DOHH2 (cell line): Measurements from ENCODE around the gene FAM111A.

ENCODE experiments used
- H3F3A ChIP-seq: fragments of 200-600 bp; sonication (generic), shearing (Covaris generic); 2 replicates; pipeline ENCODE4 v1.6.0; 2016; ENCODE audit warnings: antibody characterized with exemption, mild to moderate bottlenecking; ENCODE audit not compliant: control insufficient read depth, insufficient read depth
- H3K27ac ChIP-seq: fragments of 200-600 bp; sonication (generic); 2 replicates; pipeline ENCODE4 v1.5.1; 2014; ENCODE audit warnings: low read depth, mild to moderate bottlenecking, low read length, moderate library complexity
- H3K27me3 ChIP-seq: fragments of 200-600 bp; sonication (generic); 2 replicates; pipeline ENCODE4 v1.6.1; 2014; ENCODE audit warnings: mild to moderate bottlenecking, low read length, mixed read lengths; ENCODE audit not compliant: control insufficient read depth
- H3K36me3 ChIP-seq: fragments of 200-600 bp; sonication (generic); 2 replicates; pipeline ENCODE4 v1.6.1; 2014; ENCODE audit warnings: mild to moderate bottlenecking, low read length, moderate library complexity, mixed read lengths; ENCODE audit not compliant: control insufficient read depth
- H3K4me1 ChIP-seq: fragments of 200-600 bp; sonication (generic); 2 replicates; pipeline ENCODE4 v1.6.1; 2014; ENCODE audit warnings: mild to moderate bottlenecking, low read length, mixed read lengths; ENCODE audit not compliant: control insufficient read depth
- H3K4me2 ChIP-seq: fragments of 200-600 bp; sonication (generic); 2 replicates; pipeline ENCODE4 v1.6.0; 2014; ENCODE audit warnings: mild to moderate bottlenecking, low read length, moderate library complexity
- H3K4me3 ChIP-seq: fragments of 200-600 bp; sonication (generic); 2 replicates; pipeline ENCODE4 v1.5.1; 2014; ENCODE audit warnings: mild to moderate bottlenecking, low read length, mixed read lengths
- H3K79me2 ChIP-seq: fragments of 200-600 bp; sonication (generic); 2 replicates; pipeline ENCODE4 v1.6.1; 2014; ENCODE audit warnings: mild to moderate bottlenecking, low read length, mixed read lengths; ENCODE audit not compliant: control insufficient read depth
- H3K9me2 ChIP-seq: fragments of 200-600 bp; sonication (generic); replicated peaks from 2 replicates; pipeline ENCODE4 v1.6.1; 2014; ENCODE audit warnings: mild to moderate bottlenecking, low read length, mixed read lengths; ENCODE audit not compliant: control insufficient read depth
- H3K9me3 ChIP-seq: fragments of 200-600 bp; sonication (generic); 2 replicates; pipeline ENCODE4 v1.6.1; 2014; ENCODE audit warnings: antibody characterized with exemption, low read length, mixed read lengths; ENCODE audit not compliant: control insufficient read depth, insufficient read depth
- H4K20me1 ChIP-seq: fragments of 200-600 bp; sonication (generic); 2 replicates; pipeline ENCODE4 v1.6.0; 2014; ENCODE audit warnings: low read depth, mild to moderate bottlenecking, antibody characterized with exemption, low read length, moderate library complexity; ENCODE audit not compliant: control insufficient read depth, insufficient read depth
- EZH2phosphoT487 ChIP-seq: fragments of 200-600 bp; sonication (generic); IDR thresholded peaks from 2 replicates; pipeline ENCODE4 v1.6.1; 2017; ENCODE audit warnings: borderline replicate concordance, mild to moderate bottlenecking, antibody characterized with exemption, low read length, moderate library complexity, mixed read lengths
- TF ChIP-seq, protein P1 (sequence below): fragments of 200-600 bp; sonication (generic); IDR thresholded peaks from one replicate; pipeline ENCODE4 v1.5.1; 2014; ENCODE audit warnings: antibody characterized with exemption, mild to moderate bottlenecking, low read depth, low read length; ENCODE audit not compliant: poor library complexity, severe bottlenecking

FAM111A gene

DNA sequence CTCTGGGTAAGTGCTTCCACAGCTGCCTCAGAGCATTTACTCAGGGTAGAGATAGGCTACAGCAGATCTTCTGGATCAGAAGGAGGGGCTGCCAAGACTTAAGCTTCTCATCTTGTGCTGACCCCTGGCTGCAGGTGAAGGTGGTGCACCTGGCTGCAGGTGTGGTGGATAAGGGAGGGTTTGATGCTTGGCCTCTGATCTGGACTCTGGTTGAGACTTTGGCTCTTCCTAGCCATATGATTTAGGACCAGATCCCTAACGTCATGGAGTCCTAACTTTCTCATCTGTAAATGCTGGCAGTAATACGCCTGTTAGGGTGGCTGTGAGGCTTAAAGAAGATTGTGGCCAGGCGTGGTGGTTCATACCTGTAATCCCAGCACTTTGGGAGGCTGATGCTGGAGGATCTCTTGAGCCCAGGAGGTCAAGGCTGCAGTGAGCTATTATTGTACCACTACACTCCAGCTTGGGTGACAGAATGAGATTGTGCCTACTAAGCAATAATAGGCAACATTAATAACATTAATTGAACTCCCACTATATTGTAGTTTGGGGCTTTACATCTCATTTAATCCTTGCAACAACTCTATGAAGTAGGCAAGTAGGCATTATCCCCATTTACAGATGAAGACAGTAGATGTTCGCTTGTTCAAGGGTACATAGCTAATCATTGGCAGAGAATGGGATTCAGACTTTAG lies 39.9 kb downstream of the FAM111A start:
- Histone ChIP-seq H3K27me3 (no peaks in the 10 kb centered on the region), H3K4me1 (no peaks in the 10 kb centered on the region), H4K20me1 (no peaks in the 10 kb centered on the region), H3F3A (no peaks in the 10 kb centered on the region), H3K9me3 (peaks cover 18% of the 10 kb centered on the region), H3K27ac (no peak overlapping the region), H3K9me2 (no peaks in the 10 kb centered on the region), H3K4me3 (no peak overlapping the region), H3K4me2 (no peak overlapping the region), H3K36me3 (no peaks in the 10 kb centered on the region), H3K79me2 (no peaks in the 10 kb centered on the region)
- TF ChIP-seq, protein P1, sequence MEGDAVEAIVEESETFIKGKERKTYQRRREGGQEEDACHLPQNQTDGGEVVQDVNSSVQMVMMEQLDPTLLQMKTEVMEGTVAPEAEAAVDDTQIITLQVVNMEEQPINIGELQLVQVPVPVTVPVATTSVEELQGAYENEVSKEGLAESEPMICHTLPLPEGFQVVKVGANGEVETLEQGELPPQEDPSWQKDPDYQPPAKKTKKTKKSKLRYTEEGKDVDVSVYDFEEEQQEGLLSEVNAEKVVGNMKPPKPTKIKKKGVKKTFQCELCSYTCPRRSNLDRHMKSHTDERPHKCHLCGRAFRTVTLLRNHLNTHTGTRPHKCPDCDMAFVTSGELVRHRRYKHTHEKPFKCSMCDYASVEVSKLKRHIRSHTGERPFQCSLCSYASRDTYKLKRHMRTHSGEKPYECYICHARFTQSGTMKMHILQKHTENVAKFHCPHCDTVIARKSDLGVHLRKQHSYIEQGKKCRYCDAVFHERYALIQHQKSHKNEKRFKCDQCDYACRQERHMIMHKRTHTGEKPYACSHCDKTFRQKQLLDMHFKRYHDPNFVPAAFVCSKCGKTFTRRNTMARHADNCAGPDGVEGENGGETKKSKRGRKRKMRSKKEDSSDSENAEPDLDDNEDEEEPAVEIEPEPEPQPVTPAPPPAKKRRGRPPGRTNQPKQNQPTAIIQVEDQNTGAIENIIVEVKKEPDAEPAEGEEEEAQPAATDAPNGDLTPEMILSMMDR, result peak; percentile 60
- no peak for TF ChIP-seq EZH2phosphoT487

DNA sequence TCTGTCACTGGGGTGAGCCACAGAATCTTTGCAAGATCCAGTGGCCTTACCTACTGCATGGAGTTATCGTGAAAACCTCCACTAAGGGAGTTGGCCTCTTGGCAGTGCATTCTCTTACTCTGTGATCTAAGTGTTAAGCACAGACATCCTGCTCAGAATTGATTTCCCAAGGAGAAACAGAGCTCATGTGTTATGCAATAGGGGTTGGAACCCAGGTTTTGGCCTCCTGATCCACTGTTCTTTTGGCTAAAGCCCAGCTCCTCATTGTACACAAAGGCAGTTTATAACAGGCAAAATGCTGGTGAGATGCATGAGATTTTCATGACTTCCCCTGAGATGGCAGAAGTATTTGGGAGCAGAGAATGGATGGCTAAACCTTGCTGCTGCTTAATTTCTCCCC lies 41.1 kb downstream of the FAM111A start:
- no peak for TF ChIP-seq EZH2phosphoT487
- TF ChIP-seq, protein P1, result no peak
- Histone ChIP-seq H3K27me3 (no peaks in the 10 kb centered on the region), H3K4me2 (no peak overlapping the region), H3K79me2 (no peaks in the 10 kb centered on the region), H3F3A (no peaks in the 10 kb centered on the region), H3K4me3 (no peak overlapping the region), H3K9me2 (no peaks in the 10 kb centered on the region), H3K4me1 (no peaks in the 10 kb centered on the region), H4K20me1 (no peaks in the 10 kb centered on the region), H3K27ac (no peak overlapping the region), H3K36me3 (no peaks in the 10 kb centered on the region), H3K9me3 (peaks cover 14% of the 10 kb centered on the region)

DNA sequence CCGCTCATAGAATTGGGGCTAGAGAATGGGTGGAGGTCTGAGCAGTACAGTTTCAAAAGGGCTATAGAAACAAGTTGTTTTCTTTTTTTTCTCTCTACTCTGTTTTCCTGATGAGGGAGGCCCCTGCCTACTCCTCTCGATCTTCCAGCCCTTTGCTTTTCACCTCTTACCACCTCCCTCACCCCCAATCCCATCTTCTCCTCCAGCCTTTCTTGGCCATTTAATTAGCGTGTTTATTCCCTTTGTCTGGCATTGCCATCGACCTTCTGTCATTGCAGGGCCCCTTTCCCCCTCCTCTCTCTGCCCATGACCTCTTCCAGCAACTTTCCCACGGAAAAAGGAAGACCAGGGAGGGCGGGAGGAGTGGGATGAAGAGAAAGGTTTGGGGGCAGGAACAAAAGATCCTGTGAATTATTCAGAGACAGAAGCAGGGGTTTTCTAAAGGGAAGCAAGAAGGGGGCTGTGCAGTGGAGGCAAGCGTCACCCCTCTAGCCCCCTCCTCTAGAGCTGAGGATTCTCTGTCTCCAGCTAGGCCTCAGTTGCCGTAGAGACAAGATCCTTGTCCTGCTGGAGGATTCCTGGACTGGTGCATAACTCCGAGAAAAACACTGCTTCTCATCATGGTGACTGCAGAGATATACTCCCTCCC lies 42.2 kb downstream of the FAM111A start:
- Histone ChIP-seq H3K4me3 (no peak overlapping the region), H3K27ac (no peak overlapping the region), H3K9me3 (peaks cover 6% of the 10 kb centered on the region; the same call in 1 of the 2 replicates), H3F3A (no peaks in the 10 kb centered on the region), H4K20me1 (no peaks in the 10 kb centered on the region), H3K27me3 (no peaks in the 10 kb centered on the region), H3K79me2 (no peaks in the 10 kb centered on the region), H3K9me2 (no peaks in the 10 kb centered on the region), H3K4me2 (no peak overlapping the region), H3K4me1 (no peaks in the 10 kb centered on the region), H3K36me3 (no peaks in the 10 kb centered on the region)
- TF ChIP-seq, protein P1, result no peak
- TF ChIP-seq EZH2phosphoT487, result no peak
